Sigmoid colon (tissue), 7 donors: ENCODE data around the gene LARP1. TPM values are rescaled to one million over a fixed set of nuclear protein-coding genes. Genes with fewer than 3 reads are reported as not detected.

Experiments
- DNase-seq: peaks from one replicate; pipeline ENCODE4 v3.0.0-alpha.2; 2019
- H3K27ac ChIP-seq, 4 donors: fragments of 200-600 bp; sonication (generic); one replicate each; pipeline ENCODE4 v1.5.1; 2016 to 2019; ENCODE audit warnings: mild to moderate bottlenecking in 1 of 4
- H3K27me3 ChIP-seq, 3 donors: fragments of 200-600 bp; sonication (generic); one replicate each; pipeline ENCODE4 v1.5.1; 2019; ENCODE audit warnings: mild to moderate bottlenecking in 1 of 3
- H3K36me3 ChIP-seq, 4 donors: fragments of 200-600 bp; sonication (generic); one replicate each; pipeline ENCODE4 v1.5.1; 2016 to 2019
- H3K4me1 ChIP-seq, 4 donors: fragments of 200-600 bp; sonication (generic); one replicate each; pipeline ENCODE4 v1.5.1; 2017 to 2019
- H3K4me3 ChIP-seq, 4 donors: fragments of 200-600 bp; sonication (generic); one replicate each; pipeline ENCODE4 v1.5.1; 2017 to 2019; ENCODE audit warnings: mild to moderate bottlenecking in 2 of 4, moderate library complexity in 1 of 4
- H3K9me3 ChIP-seq, 4 donors: fragments of 200-600 bp in 3 of 4; sonication (generic) in 3 of 4; one replicate each; pipeline versions ENCODE4 v1.5.1 to v1.6.1; 2013 to 2019
- EP300 ChIP-seq, 4 donors: sonication (generic); formaldehyde crosslinking; IDR thresholded peaks; one replicate each; pipeline ENCODE4 v1.6.1; 2017; ENCODE audit warnings: antibody characterized with exemption in 4 of 4
- POLR2A ChIP-seq, 2 donors: fragments of 450-650 bp; IDR thresholded peaks; one replicate each; pipeline ENCODE4 v1.6.1; 2016; ENCODE audit warnings: antibody characterized with exemption in 2 of 2, mild to moderate bottlenecking in 2 of 2, moderate library complexity in 2 of 2
- POLR2AphosphoS5 ChIP-seq, 4 donors: sonication (generic); formaldehyde crosslinking; IDR thresholded peaks; one replicate each; pipeline ENCODE4 v1.6.1; 2017; ENCODE audit warnings: antibody characterized with exemption in 4 of 4
- WGBS, 2 donors: extraction: QIAGEN DNeasy Blood & Tissue Kit; methylation state at CpG; one replicate each; pipeline ENCODE4 v1.1.7; 2013; 5-methylcytosine and 5-hydroxymethylcytosine counted together
- intact Hi-C: fragments of 100-400 bp; cut with DNase I; formaldehyde crosslinking; loops from one replicate; pipeline ENCODE4 v1.15.1; 2023
- polyA plus RNA-seq, 3 donors: library from polyadenylated mRNA; stranded (reverse); fragments of 200-250 nt; gene quantifications; one replicate each; pipeline ENCODE4 v1.2.3, GENCODE V29; 2013
- total RNA-seq, 4 donors: library from RNA; depleted of rRNA; stranded (reverse); fragments of >200 nt; gene quantifications; one replicate each; pipeline ENCODE4 v1.1.0, GENCODE V29; 2016
- TF ChIP-seq, protein P1 (sequence below), 4 experiments: fragments of 450-650 bp in 3 of 4; fragments of 200-600 bp in 1 of 4; IDR thresholded peaks; one replicate each; pipeline ENCODE4 v1.5.1; 2016 to 2019; ENCODE audit warnings: antibody characterized with exemption in 4 of 4, mild to moderate bottlenecking in 3 of 4, moderate library complexity in 2 of 4
- donor health status: healthy with polysubstance abuse.
- donor health status: Bipolar disorder and iron deficiency.
- donor health status: healthy.

LARP1 gene
- total and polyA plus RNA-seq, 7 donors, result 10.2 to 97.8 (median 49.0) TPM

DNA sequence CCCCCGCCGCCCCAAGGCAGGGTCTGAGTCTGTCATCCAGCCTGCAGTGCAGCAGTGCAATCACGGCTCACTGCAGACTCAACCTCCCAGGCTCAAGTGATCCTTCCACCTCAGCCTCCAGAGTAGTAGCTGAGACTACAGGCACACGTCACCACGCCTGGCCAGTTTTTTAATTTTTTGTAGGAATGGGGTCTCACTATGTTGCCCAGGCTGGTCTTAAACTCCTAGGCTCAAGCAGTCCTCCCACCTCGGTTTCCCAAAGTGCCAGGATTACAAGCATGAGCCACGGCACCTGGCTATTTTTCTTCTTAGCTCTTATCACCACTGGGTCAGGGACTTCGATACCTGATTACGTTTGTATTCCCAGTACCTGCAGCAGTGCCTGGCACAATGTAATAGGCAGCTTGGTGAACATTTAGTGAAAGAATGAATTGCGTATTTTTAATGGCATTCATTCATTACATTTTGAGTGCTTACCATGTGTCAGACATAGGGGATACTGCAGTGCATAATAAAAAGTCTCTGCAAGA is 10.3 kb downstream of the LARP1 start:
- intact Hi-C loops, result no loop called here
- 86 to 90% methylated on average over 10 of the region's 10 CpGs for WGBS, 2 donors
- no peak overlapping the region for H3K4me3 ChIP-seq
- TF ChIP-seq POLR2A (IDR thresholded peaks at IDR 0.05) (no peak), EP300 (IDR thresholded peaks at IDR 0.05) (no peak), POLR2AphosphoS5 (IDR thresholded peaks at IDR 0.05) (no peak)
- TF ChIP-seq, protein P1, sequence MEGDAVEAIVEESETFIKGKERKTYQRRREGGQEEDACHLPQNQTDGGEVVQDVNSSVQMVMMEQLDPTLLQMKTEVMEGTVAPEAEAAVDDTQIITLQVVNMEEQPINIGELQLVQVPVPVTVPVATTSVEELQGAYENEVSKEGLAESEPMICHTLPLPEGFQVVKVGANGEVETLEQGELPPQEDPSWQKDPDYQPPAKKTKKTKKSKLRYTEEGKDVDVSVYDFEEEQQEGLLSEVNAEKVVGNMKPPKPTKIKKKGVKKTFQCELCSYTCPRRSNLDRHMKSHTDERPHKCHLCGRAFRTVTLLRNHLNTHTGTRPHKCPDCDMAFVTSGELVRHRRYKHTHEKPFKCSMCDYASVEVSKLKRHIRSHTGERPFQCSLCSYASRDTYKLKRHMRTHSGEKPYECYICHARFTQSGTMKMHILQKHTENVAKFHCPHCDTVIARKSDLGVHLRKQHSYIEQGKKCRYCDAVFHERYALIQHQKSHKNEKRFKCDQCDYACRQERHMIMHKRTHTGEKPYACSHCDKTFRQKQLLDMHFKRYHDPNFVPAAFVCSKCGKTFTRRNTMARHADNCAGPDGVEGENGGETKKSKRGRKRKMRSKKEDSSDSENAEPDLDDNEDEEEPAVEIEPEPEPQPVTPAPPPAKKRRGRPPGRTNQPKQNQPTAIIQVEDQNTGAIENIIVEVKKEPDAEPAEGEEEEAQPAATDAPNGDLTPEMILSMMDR (IDR thresholded peaks at IDR 0.05), result no peak
- H3K9me3 ChIP-seq, result no peaks in the 10 kb centered on the region
- H3K36me3 ChIP-seq, result no peaks in the 10 kb centered on the region
- no peak for DNase-seq
- no peaks in the 10 kb centered on the region for H3K27me3 ChIP-seq
- H3K27ac ChIP-seq, result no peak overlapping the region
- H3K4me1 ChIP-seq, result peaks cover 0 to 80% (median 76%) of the 10 kb centered on the region in 4 donors

DNA sequence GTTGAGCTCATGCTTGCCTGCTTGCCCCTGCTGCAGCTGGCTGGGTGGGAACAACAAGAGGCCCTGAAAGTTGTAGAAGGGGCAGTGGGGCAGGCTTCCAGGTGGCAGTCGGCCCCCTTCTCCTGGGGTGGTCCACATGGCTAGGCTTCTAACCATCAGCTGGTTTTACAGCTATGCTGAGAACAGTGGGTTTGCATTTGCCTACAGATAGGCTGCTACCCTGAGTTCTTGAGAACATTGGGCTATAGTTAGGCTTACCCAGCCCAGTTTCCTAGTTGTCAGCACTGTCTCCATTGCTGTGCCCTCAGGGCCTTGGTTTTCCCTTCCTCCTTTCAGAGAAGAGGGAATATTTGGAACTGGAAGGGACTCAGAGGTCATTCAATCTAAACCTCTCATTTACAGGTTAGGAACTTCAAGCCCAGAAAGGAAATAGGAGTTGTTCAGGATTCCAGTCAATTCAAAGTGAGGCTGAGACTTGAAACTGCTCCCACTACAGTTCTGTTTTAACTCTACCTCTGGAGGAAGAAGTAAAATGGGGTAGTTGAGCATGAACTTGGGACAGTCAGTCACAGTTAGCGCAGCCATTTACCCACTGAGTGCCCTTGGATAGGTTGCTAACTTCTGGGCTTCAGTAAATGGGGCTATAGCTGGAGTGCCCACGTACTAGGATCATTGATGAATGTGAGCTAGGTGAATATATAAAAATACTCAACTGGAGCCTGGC is 11.5 kb downstream of the LARP1 start:
- Histone ChIP-seq H3K9me3 (no peaks in the 10 kb centered on the region), H3K4me3 (no peak overlapping the region), H3K27ac (peak overlapping the region in 2 of 4 donors; percentile 2 to 35), H3K27me3 (no peaks in the 10 kb centered on the region), H3K36me3 (no peaks in the 10 kb centered on the region), H3K4me1 (peaks cover 0 to 80% (median 76%) of the 10 kb centered on the region in 4 donors)
- intact Hi-C loops, result no loop called here
- no peak for TF ChIP-seq POLR2A (IDR thresholded peaks at IDR 0.05)
- no peak for TF ChIP-seq EP300 (IDR thresholded peaks at IDR 0.05)
- TF ChIP-seq, protein P1 (IDR thresholded peaks at IDR 0.05), result no peak
- TF ChIP-seq POLR2AphosphoS5 (IDR thresholded peaks at IDR 0.05), result no peak
- DNase-seq, result no peak
- WGBS, 2 donors, result 76 to 86% methylated on average over 3 of the region's 3 CpGs

DNA sequence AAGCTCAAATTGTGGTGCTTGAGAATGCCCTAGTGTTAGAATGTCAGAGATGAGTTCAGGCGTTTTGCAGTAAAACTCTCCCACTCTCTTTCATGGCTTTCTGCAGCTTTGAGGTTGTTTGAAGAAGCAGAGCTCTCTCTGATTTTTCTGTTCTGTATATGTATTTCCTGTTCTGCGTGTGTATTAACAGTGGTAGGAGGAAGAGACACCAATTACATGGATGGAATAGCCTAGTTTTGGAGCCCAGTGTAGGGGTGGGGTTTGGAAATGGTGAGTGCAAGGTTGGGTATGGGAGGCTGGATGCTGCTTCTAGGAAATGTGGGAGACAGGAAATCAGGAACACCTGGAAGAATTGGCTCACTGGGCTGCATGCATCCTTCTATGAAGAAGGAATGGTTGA is 12.4 kb downstream of the LARP1 start:
- no peaks in the 10 kb centered on the region for H3K9me3 ChIP-seq
- DNase-seq, result no peak
- H3K36me3 ChIP-seq, result no peaks in the 10 kb centered on the region
- intact Hi-C loops, result no loop called here
- H3K4me1 ChIP-seq, result peaks cover 0 to 77% (median 75%) of the 10 kb centered on the region in 4 donors
- peak overlapping the region in 1 of 4 donors; percentile 34 for H3K27ac ChIP-seq
- no peak overlapping the region for H3K4me3 ChIP-seq
- TF ChIP-seq, protein P1 (IDR thresholded peaks at IDR 0.05), result no peak
- TF ChIP-seq EP300 (IDR thresholded peaks at IDR 0.05), result no peak
- TF ChIP-seq POLR2AphosphoS5 (IDR thresholded peaks at IDR 0.05), result no peak
- TF ChIP-seq POLR2A (IDR thresholded peaks at IDR 0.05), result no peak
- 30 to 39% methylated on average over 2 of the region's 2 CpGs for WGBS, 2 donors
- H3K27me3 ChIP-seq, result no peaks in the 10 kb centered on the region

DNA sequence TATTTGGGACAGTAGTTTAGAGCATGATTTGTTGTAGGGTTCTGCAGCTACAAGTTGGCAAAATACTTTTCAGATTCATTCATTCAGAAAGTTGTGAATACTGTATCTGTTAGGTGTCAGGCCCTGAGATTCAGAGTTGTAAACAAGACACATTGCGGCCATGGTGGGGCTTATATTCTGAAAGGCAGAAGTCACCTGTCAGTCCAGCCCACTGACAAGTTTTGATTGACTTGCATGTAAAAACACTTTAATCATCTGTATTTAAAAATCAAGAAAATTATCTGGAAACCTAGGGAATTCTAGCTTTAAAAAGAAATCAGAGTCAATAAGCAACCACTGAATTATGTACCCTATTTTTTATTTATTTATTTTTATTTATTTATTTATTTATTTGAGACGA is 13.0 kb downstream of the LARP1 start:
- H3K4me1 ChIP-seq, result peaks cover 0 to 81% (median 75%) of the 10 kb centered on the region in 4 donors
- 88 to 92% methylated on average over 2 of the region's 2 CpGs for WGBS, 2 donors

More for the DNA sequence above, 13.0 kb downstream of the LARP1 start:
- Histone ChIP-seq H3K27ac (peak overlapping the region in 1 of 4 donors; percentile 34), H3K27me3 (no peaks in the 10 kb centered on the region), H3K36me3 (no peaks in the 10 kb centered on the region), H3K4me3 (no peak overlapping the region), H3K9me3 (no peaks in the 10 kb centered on the region)
- intact Hi-C loops, result no loop called here
- DNase-seq, result no peak
- no peak for TF ChIP-seq POLR2AphosphoS5 (IDR thresholded peaks at IDR 0.05)
- no peak for TF ChIP-seq POLR2A (IDR thresholded peaks at IDR 0.05)
- TF ChIP-seq, protein P1 (IDR thresholded peaks at IDR 0.05), result no peak
- TF ChIP-seq EP300 (IDR thresholded peaks at IDR 0.05), result no peak
